Measurements from ENCODE around the gene KCTD17. TPM values are rescaled to one million over a fixed set of nuclear protein-coding genes. Genes with fewer than 3 reads are reported as not detected.

KCTD17 gene
- total RNA-seq, 1 experiment from 2014 or later, result 29.4 TPM

- no peak overlapping the region for H3K4me3 Mint-ChIP-seq
- POLR2A ChIA-PET, result interaction anchor here (0.5 to 1.4 kb wide), 3 partner anchors 11 to 473 kb away, joined by 3 read pairs; no protein-coding TSS in a partner anchor
- no peak for TF ChIP-seq ZNF423 (CRISPR knock-in tag; IDR thresholded peaks at IDR 0.05)
- no peak for TF ChIP-seq NR3C1 (CRISPR knock-in tag; conservative IDR thresholded peaks at IDR 0.05; ENCODE audit: low read depth)
- no peak for TF ChIP-seq SP1 (CRISPR knock-in tag; conservative IDR thresholded peaks at IDR 0.05)
- no peak for TF ChIP-seq ZNF232 (CRISPR knock-in tag; IDR thresholded peaks at IDR 0.05)
- no peak for TF ChIP-seq FOXJ3 (CRISPR knock-in tag; IDR thresholded peaks at IDR 0.05; ENCODE audit: borderline replicate concordance)
- TF ChIP-seq CBFB (CRISPR knock-in tag; IDR thresholded peaks at IDR 0.05; ENCODE audit: low read depth), result no peak
- no peak for TF ChIP-seq USF1 (CRISPR knock-in tag; IDR thresholded peaks at IDR 0.05)
- TF ChIP-seq ZSCAN18 (CRISPR knock-in tag; IDR thresholded peaks at IDR 0.05), result no peak
- no peak for TF ChIP-seq TCF7 (CRISPR knock-in tag; IDR thresholded peaks at IDR 0.05; ENCODE audit: low read depth)
- no peak for TF ChIP-seq KAT7 (CRISPR knock-in tag; IDR thresholded peaks at IDR 0.05; ENCODE audit: borderline replicate concordance)
- TF ChIP-seq NFATC4 (CRISPR knock-in tag; IDR thresholded peaks at IDR 0.05), result no peak
- no peak for TF ChIP-seq ZNF425 (CRISPR knock-in tag; conservative IDR thresholded peaks at IDR 0.05)
- peak overlapping the region; percentile 30; the same call in 1 of the 2 replicates for H3K27ac Mint-ChIP-seq
- H3K9me3 Mint-ChIP-seq, result no peaks in the 10 kb centered on the region
- peaks cover 6% of the 10 kb centered on the region; the same call in 1 of the 2 replicates for H3K36me3 Mint-ChIP-seq
- CTCF ChIA-PET, result interaction anchor here (0.6 to 4.9 kb wide), 11 partner anchors 9 to 220 kb away, joined by 3 to 38 read pairs (median 3); partner anchors contain the start of genes MPST and TST
- ATAC-seq (no peak), DNase-seq (ENCODE audit: low spot score) (no peak)
- peaks cover 5% of the 10 kb centered on the region for H3K27me3 Mint-ChIP-seq (ENCODE audit: low read depth)
- H3K4me1 Mint-ChIP-seq, result peaks cover 29% of the 10 kb centered on the region
Measured at GRCh38 chr22:37032134-37032534, 19.4 kb upstream of the KCTD17 start.

- Mint-ChIP-seq H3K4me3 (no peak overlapping the region), H3K9me3 (no peaks in the 10 kb centered on the region), H3K36me3 (peaks cover 2% of the 10 kb centered on the region; the same call in 1 of the 2 replicates), H3K27me3 (ENCODE audit: low read depth) (peaks cover 8% of the 10 kb centered on the region), H3K27ac (0 out of 2 replicates have a peak overlapping the region, but pooled peaks have one; percentile 30), H3K4me1 (peaks cover 31% of the 10 kb centered on the region)
- DNase-seq (ENCODE audit: low spot score) (no peak), ATAC-seq (peak; percentile 46)
- TF ChIP-seq TEAD4 (CRISPR knock-in tag; IDR thresholded peaks at IDR 0.05) (no peak), SMAD3 (CRISPR knock-in tag; IDR thresholded peaks at IDR 0.05; ENCODE audit: borderline replicate concordance) (no peak), NFYB (CRISPR knock-in tag; conservative IDR thresholded peaks at IDR 0.05; ENCODE audit: low read depth) (no peak), GABPB1 (CRISPR knock-in tag; IDR thresholded peaks at IDR 0.05) (peak; percentile 99), IRF2 (CRISPR knock-in tag; IDR thresholded peaks at IDR 0.05; ENCODE audit: borderline replicate concordance, low read depth) (no peak), OVOL2 (CRISPR knock-in tag; IDR thresholded peaks at IDR 0.05; ENCODE audit: borderline replicate concordance) (no peak), HMGA2 (CRISPR knock-in tag; IDR thresholded peaks at IDR 0.05) (no peak), ARID4B (CRISPR knock-in tag; IDR thresholded peaks at IDR 0.05; ENCODE audit: borderline replicate concordance) (no peak), NR2C2 (CRISPR knock-in tag; IDR thresholded peaks at IDR 0.05) (no peak), GTF2I (CRISPR knock-in tag; conservative IDR thresholded peaks at IDR 0.05) (0 out of 2 replicates have a peak, but pooled peaks have one; percentile 10)
- CTCF ChIA-PET, result interaction anchor here (0.6 to 4.9 kb wide), 10 partner anchors 9 to 219 kb away, joined by 3 to 38 read pairs (median 3); partner anchors contain the start of genes MPST and TST
- POLR2A ChIA-PET, result interaction anchor here (0.5 to 1.4 kb wide), 3 partner anchors 12 to 474 kb away, joined by 3 read pairs; no protein-coding TSS in a partner anchor
Measured at GRCh38 chr22:37032535-37033460, 18.7 kb upstream of the KCTD17 start.

Data from WTC11 (cell line).